Subcutaneous adipose tissue (tissue), 4 donors: Measurements from ENCODE around the gene KRT34. TPM values are rescaled to one million over a fixed set of nuclear protein-coding genes. Genes with fewer than 3 reads are reported as not detected.

ENCODE experiments used
- total RNA-seq, 4 donors: library from RNA; depleted of rRNA; stranded (reverse); fragments of >200 nt; gene quantifications; one replicate each; pipeline ENCODE4 v1.1.0, GENCODE V29; 2016
- TF ChIP-seq, protein P1 (sequence below): fragments of 450-650 bp; IDR thresholded peaks from one replicate; pipeline ENCODE4 v1.5.1; 2016; ENCODE audit warnings: low read depth, mild to moderate bottlenecking, control low read depth, antibody characterized with exemption, moderate library complexity

The KRT34 gene
- total RNA-seq, 4 donors from 2014 or later = not detected

DNA sequence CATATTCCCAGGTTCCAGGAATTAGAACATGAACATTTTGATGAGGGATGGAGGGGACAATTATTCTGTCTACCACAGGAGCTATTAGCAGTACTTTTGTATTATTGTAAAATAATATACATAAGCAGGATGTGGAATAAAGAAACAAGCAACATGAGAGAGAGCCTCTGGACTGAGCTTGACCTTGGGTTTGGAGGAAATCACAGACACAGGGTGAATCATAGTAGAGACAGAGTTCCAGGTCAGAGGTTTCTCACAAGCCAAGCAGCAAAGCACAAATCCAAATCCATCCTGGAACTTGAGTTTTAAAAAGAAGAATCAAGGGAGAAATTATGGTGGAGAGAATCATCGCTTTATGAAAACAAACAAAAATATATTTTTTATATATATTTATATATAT, 10.2 kb upstream of the KRT34 start:
- TF ChIP-seq, protein P1, sequence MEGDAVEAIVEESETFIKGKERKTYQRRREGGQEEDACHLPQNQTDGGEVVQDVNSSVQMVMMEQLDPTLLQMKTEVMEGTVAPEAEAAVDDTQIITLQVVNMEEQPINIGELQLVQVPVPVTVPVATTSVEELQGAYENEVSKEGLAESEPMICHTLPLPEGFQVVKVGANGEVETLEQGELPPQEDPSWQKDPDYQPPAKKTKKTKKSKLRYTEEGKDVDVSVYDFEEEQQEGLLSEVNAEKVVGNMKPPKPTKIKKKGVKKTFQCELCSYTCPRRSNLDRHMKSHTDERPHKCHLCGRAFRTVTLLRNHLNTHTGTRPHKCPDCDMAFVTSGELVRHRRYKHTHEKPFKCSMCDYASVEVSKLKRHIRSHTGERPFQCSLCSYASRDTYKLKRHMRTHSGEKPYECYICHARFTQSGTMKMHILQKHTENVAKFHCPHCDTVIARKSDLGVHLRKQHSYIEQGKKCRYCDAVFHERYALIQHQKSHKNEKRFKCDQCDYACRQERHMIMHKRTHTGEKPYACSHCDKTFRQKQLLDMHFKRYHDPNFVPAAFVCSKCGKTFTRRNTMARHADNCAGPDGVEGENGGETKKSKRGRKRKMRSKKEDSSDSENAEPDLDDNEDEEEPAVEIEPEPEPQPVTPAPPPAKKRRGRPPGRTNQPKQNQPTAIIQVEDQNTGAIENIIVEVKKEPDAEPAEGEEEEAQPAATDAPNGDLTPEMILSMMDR = no peak

DNA sequence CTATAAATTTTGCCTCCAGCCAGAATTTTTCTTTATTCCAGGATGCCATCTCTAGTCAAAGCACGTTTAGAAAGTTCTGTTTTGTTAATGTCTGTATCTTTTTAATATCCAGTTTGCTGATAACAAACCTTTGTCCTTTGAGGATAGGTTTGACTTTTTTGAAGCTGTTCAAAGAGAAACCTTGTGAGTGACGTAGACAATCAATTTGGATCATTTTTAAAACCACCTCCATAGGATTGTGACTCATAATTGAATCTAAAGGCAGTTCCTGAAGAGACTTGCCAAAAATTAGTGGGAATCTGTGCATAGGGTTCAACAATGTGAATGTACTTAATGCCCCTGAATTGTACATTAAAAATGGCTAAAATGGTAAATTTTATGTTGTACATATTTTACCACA, 9.4 kb upstream of the KRT34 start:
- TF ChIP-seq, protein P1 = no peak

DNA sequence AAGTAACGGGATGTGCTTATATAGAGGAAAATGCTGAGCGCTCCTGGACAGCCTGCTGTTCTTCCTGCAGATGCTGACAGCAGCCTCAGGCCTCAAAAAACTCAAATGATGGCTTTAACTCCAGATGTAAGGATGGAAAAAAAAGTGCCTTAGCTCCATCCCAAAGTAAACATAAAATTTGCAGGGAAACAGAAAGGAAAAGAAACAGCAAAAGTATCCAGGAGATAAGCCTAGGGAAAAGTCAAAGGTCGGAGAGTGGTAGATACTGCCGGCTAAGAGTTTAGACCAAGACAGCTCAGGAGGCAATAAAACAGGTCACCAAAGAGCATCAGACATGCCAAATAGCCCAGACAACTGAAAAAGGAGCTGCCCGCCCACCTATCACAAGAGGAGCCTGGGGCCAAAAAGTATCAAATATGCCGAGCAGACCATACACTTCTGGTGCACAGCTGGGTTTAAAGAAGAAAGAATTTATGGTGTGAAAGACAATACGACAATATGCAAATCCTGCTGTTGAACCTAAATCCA, 8.4 kb upstream of the KRT34 start:
- TF ChIP-seq, protein P1 = no peak

DNA sequence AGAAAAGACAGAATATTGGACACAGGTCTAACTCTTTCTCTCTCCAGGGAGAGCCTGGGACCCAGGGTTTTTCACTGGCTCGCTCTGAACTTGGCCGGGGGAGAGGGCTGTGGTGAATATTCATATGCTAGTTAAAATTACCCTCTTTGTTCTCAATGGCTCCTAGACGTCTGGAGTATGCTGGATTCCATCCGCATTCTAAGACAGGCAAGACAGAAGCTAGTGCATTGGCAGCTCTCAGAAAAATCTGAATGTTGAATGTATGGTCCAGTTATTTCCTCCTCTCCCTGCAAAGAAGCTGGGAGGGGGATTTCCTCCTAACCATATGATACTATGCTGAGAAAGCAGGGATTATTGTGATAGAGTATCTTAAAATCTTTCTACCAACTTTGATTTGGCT, 5.6 kb upstream of the KRT34 start:
- TF ChIP-seq, protein P1 = no peak

DNA sequence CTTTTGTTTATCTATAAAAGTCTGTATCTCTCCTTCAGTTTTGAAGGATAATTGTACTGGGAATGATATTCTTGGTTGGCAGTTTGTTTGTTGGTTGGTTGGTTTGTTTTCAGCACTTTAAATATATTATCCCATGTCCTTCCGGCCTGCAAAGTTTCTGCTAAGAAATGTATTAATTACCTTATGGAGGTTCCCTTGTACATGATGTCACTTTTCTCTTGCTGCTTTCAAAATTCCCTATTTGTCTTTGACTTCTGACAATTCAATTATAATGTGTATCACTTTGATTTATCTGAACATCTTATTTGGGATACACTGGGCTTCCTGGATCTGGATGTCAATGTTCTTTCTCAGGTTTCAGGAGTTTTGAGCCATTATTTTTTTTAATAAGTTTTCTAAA, 4.1 kb upstream of the KRT34 start:
- TF ChIP-seq, protein P1 = no peak

DNA sequence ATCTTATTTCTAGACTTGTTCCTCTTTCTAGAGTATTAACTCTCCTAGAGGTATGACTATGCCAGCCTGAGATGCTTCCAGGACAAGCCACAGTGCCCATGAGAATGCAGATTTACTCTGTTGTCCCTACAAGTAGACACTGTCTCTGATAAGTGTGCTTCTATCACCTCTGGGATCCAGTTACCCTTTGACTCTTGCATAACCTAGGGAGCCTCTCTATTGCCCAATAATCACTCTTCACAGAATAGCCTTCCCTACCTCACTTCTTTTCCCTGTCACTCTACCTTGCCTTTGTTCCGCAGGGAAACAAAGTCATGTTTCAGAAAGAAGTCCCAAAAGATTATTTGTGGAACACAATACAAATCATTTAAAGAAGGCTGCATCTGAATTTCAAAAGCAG, 1.6 kb upstream of the KRT34 start:
- TF ChIP-seq, protein P1 = no peak

DNA sequence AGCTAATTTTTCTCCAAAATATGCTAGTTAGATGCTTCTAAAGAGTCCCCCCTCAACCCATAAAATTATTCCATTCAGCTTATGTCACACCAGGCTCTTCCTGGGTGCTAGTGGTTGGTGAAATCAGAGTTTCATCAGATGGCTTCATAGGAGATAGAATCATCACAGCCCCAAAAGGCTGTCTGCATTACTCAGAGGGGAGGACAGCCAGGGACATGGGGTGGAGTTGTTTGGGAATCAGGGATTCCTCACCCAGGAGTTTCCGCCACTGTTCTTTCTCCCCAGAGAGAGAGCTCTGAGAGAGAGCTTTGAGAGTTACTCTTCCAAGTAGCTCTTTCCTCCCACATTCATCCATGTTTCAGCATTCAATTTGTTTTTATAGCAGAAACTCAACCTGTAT, 288 bp upstream of the KRT34 start:
- TF ChIP-seq, protein P1 = no peak
